Type B pancreatic cell (in vitro differentiated cells): ENCODE data around the gene ALDH4A1. TPM values are rescaled to one million over a fixed set of nuclear protein-coding genes. Genes with fewer than 3 reads are reported as not detected.
A peak's percentile ranks its signal among the peaks of the same experiment; 100 is the strongest.

Experiments
- DNase-seq: peaks from one replicate; pipeline ENCODE4 v3.0.0; 2021; ENCODE audit warnings: mixed read lengths; ENCODE audit not compliant: unreplicated experiment; ENCODE audit errors: extremely low spot score
- H3K27ac Mint-ChIP-seq: 2 replicates; pipeline ENCODE4 v1.8.0; 2021; ENCODE audit warnings: mild to moderate bottlenecking, mixed read lengths
- H3K27me3 Mint-ChIP-seq: 2 replicates; pipeline ENCODE4 v1.8.0; 2021; ENCODE audit warnings: mixed read lengths
- H3K36me3 Mint-ChIP-seq: 2 replicates; pipeline ENCODE4 v1.8.0; 2021; ENCODE audit warnings: mixed read lengths
- H3K4me1 Mint-ChIP-seq: one replicate; pipeline ENCODE4 v1.8.0; 2021; ENCODE audit warnings: mixed read lengths; ENCODE audit not compliant: unreplicated experiment
- H3K4me3 Mint-ChIP-seq: 2 replicates; pipeline ENCODE4 v1.8.0; 2021; ENCODE audit warnings: mild to moderate bottlenecking, mixed read lengths
- H3K9me3 Mint-ChIP-seq: 2 replicates; pipeline ENCODE4 v1.8.0; 2021; ENCODE audit warnings: mixed read lengths
- total RNA-seq: library from RNA; stranded (reverse); gene quantifications from 2 replicates; pipeline ENCODE4 v1.2.1, GENCODE V29; 2021; ENCODE audit warnings: low replicate concordance
- TF ChIP-seq, protein P1 (sequence below): fragments of 200-600 bp; sonication (generic); conservative IDR thresholded peaks from 2 replicates; pipeline ENCODE4 v1.5.0; 2021; ENCODE audit warnings: antibody characterized with exemption, mild to moderate bottlenecking

ALDH4A1 gene
- total RNA-seq, 1 donor from 2014 or later: 26.7 TPM

DNA sequence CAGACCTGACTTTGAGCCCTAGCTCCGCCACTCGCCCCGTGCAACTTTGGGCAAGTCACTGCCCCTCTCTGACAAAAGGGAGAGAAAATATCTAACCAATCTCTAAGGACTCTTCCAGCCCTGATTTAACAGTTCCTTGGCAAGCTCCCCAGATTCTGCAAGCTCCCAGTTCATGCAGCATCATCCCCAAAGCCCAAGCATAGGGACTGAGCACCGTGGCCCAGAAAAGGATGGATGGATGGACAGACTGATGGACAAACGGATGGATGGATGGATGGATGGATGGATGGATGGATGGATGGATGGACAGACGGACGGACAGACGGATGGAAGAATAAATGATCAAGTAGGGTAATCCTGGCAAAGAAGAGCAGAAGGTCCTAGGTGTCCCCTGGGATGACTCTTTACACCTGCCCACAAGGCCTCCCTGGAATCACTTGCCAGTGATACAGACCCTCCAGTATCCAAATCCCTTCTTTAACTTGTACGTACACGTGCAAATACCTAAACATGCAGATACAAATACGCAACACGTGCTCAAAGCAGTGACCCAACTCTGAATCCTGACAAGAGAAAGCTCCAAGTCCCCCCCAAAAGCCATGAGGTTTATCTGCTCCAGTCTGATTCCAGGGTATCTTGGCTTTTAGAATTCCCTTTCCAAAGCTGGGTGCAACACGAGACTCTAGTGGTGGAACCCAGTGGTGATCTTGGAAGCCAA, 38.1 kb upstream of the ALDH4A1 start:
- Mint-ChIP-seq H3K9me3 (no peaks in the 10 kb centered on the region), H3K27ac (peak overlapping the region; percentile 79), H3K36me3 (no peaks in the 10 kb centered on the region), H3K4me3 (no peak overlapping the region), H3K27me3 (no peaks in the 10 kb centered on the region), H3K4me1 (peaks cover 44% of the 10 kb centered on the region)
- DNase-seq: no peak
- TF ChIP-seq, protein P1, sequence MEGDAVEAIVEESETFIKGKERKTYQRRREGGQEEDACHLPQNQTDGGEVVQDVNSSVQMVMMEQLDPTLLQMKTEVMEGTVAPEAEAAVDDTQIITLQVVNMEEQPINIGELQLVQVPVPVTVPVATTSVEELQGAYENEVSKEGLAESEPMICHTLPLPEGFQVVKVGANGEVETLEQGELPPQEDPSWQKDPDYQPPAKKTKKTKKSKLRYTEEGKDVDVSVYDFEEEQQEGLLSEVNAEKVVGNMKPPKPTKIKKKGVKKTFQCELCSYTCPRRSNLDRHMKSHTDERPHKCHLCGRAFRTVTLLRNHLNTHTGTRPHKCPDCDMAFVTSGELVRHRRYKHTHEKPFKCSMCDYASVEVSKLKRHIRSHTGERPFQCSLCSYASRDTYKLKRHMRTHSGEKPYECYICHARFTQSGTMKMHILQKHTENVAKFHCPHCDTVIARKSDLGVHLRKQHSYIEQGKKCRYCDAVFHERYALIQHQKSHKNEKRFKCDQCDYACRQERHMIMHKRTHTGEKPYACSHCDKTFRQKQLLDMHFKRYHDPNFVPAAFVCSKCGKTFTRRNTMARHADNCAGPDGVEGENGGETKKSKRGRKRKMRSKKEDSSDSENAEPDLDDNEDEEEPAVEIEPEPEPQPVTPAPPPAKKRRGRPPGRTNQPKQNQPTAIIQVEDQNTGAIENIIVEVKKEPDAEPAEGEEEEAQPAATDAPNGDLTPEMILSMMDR: no peak

DNA sequence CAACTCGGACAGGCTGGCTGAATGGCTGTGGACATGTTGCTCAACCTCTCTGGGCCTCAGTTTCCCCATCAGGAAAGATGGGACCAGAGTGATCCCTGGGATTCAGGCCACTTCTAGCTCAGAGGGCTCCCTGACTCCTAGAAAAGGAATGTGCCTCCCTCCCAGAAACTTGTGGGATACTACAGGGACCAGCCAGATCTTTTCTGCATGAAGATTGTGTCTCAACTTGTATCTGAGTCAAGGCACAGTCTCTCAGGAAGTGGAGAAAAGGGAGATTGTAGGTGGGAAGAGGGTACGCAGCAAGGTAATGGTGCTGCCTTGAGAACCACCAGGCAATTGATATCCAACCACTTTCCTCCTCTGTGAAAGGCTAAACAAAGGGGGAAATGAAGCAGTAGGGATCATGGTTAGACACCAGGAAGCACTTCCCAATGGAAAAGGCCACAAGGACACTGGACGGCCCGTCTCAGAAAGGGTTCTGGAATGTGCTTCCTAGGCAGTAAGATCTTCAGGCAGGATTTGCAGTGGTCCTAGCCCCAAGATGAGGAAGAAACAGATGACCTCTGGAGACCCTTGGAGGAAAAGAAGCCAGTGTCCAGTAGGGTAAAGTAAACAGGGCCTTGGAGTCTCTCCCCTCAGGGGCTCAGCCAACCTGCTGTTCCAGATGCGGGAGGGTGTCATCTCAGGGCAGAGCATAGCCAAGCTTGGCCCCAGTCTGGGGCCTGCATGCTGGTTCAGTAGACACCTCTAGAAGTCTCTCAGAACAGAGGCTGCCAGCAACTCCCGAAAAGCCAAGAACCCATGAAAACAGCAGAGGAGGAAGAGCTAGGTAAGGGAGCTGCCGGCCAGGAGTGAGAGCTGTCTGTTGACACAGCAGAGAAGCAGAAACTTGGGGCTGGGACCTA, 37.3 kb upstream of the ALDH4A1 start:
- Mint-ChIP-seq H3K27me3 (no peaks in the 10 kb centered on the region), H3K9me3 (no peaks in the 10 kb centered on the region), H3K27ac (no peak overlapping the region), H3K4me3 (no peak overlapping the region), H3K4me1 (peaks cover 37% of the 10 kb centered on the region), H3K36me3 (no peaks in the 10 kb centered on the region)
- TF ChIP-seq, protein P1: no peak
- no peak for DNase-seq

DNA sequence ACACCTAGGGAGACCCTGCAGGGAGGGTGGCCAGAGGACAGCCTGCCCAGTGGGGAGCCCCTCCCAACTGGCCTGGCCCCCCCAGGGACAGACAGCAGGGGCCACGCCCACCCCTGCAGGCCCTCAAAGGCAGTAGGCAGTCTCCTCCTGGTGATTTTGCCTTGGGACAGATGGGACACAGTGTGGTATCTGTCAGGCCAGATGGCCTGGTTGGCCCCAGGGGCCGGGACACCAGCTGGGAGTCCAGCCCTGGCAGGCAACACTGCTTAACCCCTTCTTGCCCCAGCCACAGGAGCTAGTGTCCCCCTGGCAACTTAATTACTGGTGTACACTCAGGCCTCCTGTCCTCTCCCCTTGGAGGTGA, 36.3 kb upstream of the ALDH4A1 start:
- Mint-ChIP-seq H3K4me3 (no peak overlapping the region), H3K9me3 (no peaks in the 10 kb centered on the region), H3K36me3 (no peaks in the 10 kb centered on the region), H3K27me3 (no peaks in the 10 kb centered on the region), H3K27ac (no peak overlapping the region), H3K4me1 (peaks cover 34% of the 10 kb centered on the region)
- no peak for DNase-seq
- TF ChIP-seq, protein P1: no peak

DNA sequence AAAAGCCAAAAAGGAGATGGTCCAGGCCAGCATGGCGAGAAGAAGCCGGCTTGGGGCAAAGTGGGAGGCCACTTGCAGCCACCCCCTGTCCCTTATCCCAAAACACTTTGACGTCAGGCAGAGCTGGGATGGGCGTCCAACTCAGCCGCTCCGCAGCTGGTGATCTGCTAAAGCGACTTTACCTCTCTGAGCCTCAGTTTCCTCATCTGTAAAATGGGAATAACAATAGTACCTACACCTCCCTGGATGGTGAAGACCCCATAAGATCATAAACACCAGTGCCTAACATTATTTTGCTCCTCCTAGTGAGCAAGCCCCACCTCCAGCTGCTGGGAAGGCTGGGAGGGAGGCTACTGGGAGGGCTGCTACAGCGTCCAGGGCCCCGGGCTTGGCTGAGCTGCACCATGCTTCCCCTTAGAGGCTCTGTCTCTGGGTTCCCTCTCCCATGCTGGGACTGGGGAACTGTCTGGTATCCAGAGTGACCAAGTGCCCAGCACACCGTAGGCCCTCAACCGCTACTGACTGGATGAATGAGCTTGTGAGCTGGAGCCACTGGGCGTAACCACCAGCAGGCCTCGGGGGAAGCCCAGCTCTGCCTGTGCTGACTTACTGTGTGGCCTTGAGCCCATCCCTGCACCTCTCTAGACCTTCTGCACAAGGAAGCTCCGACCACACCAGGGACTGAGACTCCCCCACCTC, 35.8 kb upstream of the ALDH4A1 start:
- no peaks in the 10 kb centered on the region for H3K36me3 Mint-ChIP-seq
- no peak overlapping the region for H3K27ac Mint-ChIP-seq
- H3K4me3 Mint-ChIP-seq: no peak overlapping the region
- H3K9me3 Mint-ChIP-seq: no peaks in the 10 kb centered on the region
- H3K27me3 Mint-ChIP-seq: no peaks in the 10 kb centered on the region
- peaks cover 34% of the 10 kb centered on the region for H3K4me1 Mint-ChIP-seq
- DNase-seq: no peak
- TF ChIP-seq, protein P1: no peak

DNA sequence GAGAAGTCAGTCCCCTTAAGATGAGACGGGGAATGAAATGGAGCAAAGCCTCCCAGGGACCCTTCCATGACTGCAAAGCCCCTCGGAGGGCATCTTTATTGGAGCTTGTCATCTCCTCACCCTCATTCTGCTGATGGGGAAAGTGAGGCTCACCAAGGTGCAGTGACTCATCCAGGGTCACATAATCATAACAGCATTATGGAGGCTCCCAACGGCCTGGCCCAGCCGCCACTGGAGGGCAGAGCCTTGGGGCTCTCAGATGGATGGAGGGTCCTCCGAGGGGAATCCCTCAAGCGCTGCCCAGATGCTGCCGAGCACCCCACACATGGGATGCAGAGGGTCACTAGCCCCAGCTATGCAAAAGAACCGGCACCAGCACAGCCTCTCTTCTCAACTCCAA, 35.2 kb upstream of the ALDH4A1 start:
- no peaks in the 10 kb centered on the region for H3K9me3 Mint-ChIP-seq
- no peak overlapping the region for H3K27ac Mint-ChIP-seq
- DNase-seq: no peak
- H3K36me3 Mint-ChIP-seq: no peaks in the 10 kb centered on the region
- H3K4me3 Mint-ChIP-seq: no peak overlapping the region
- H3K27me3 Mint-ChIP-seq: peaks cover 2% of the 10 kb centered on the region
- TF ChIP-seq, protein P1: no peak
- peaks cover 34% of the 10 kb centered on the region for H3K4me1 Mint-ChIP-seq
